T-cell (primary cell): ENCODE data around the gene DBH. TPM values are rescaled to one million over a fixed set of nuclear protein-coding genes. Genes with fewer than 3 reads are reported as not detected.
"Not testable (repeated sequence)": the region's sequence is repeated elsewhere in the genome, so short reads cannot be mapped to it uniquely, and the experiment has no call there.

ENCODE experiments used
- ATAC-seq, 4 experiments: fragments of 200-7000 bp in 3 of 4; fragments of 150-1000 bp in 1 of 4; cut with Tn5 transposase; replicated peaks in 1 of 4; 1 replicate in 3 of 4; 2 replicates in 1 of 4; pipeline ENCODE4 v1.10.0; 2021; ENCODE audit warnings: moderate library complexity in 3 of 4, mild to moderate bottlenecking in 2 of 4, moderate number of reproducible peaks in 1 of 4
- CTCF ChIA-PET, 2 donors: fragments of 300-600 bp; sonication (Branson Sonifier 250); formaldehyde crosslinking; loops; one replicate each; lab custom pipeline; 2022; ENCODE audit warnings: antibody characterized with exemption in 2 of 2; lab: Charles Lee
- POLR2A ChIA-PET, 2 donors: fragments of 300-600 bp; sonication (Branson Sonifier 250); formaldehyde crosslinking; loops; one replicate each; lab custom pipeline; 2022; ENCODE audit warnings: antibody characterized with exemption in 2 of 2; lab: Charles Lee
- DNase-seq, 35 experiments: peaks; one replicate each; pipeline versions ENCODE4 v3.0.0 to v3.0.0-alpha.2; 2013 to 2023
- H3K27ac ChIP-seq: one replicate; pipeline ENCODE4 v1.5.1; 2013; ENCODE audit warnings: low read length
- H3K27me3 ChIP-seq, 2 experiments: replicated peaks in 1 of 2; 1 replicate in 1 of 2; 2 replicates in 1 of 2; pipeline versions ENCODE4 v1.6.1 to v1.7.0; 2013; ENCODE audit warnings: low read length in 1 of 2, mixed read lengths in 1 of 2; ENCODE audit not compliant: control insufficient read depth in 2 of 2, insufficient read depth in 2 of 2; ENCODE audit errors: extremely low read depth in 1 of 2
- H3K36me3 ChIP-seq, 2 donors: 1 replicate in 1 of 2; 2 replicates in 1 of 2; pipeline versions ENCODE4 v1.6.1 to v1.7.0; 2013; ENCODE audit warnings: low read length in 1 of 2; ENCODE audit not compliant: control insufficient read depth in 2 of 2, insufficient read depth in 1 of 2; ENCODE audit errors: extremely low read depth in 1 of 2
- H3K4me1 ChIP-seq, 2 experiments: 1 replicate in 1 of 2; 2 replicates in 1 of 2; pipeline versions ENCODE4 v1.6.1 to v1.7.0; 2013; ENCODE audit warnings: low read length in 2 of 2, mixed read lengths in 1 of 2; ENCODE audit not compliant: insufficient read depth in 2 of 2, control insufficient read depth in 1 of 2; ENCODE audit errors: extremely low read depth in 1 of 2
- H3K4me3 ChIP-seq, 2 donors: 1 replicate in 1 of 2; 2 replicates in 1 of 2; pipeline versions ENCODE4 v1.5.1 to v1.7.0; 2013; ENCODE audit warnings: mild to moderate bottlenecking in 2 of 2, low read length in 1 of 2, moderate library complexity in 1 of 2; ENCODE audit not compliant: control insufficient read depth in 1 of 2; ENCODE audit errors: extremely low read depth in 1 of 2
- H3K9me3 ChIP-seq: 2 replicates; pipeline ENCODE4 v1.7.0; 2013
- H3K27ac Mint-ChIP-seq, 2 donors: one replicate each; pipeline ENCODE4 v1.8.0; 2020 to 2021; ENCODE audit warnings: mild to moderate bottlenecking in 2 of 2, mixed read lengths in 2 of 2
- H3K27me3 Mint-ChIP-seq, 2 donors: one replicate each; pipeline ENCODE4 v1.8.0; 2021 to 2022; ENCODE audit warnings: mixed read lengths in 2 of 2
- H3K36me3 Mint-ChIP-seq: one replicate; pipeline ENCODE4 v1.8.0; 2021; ENCODE audit warnings: mixed read lengths
- H3K4me1 Mint-ChIP-seq, 3 donors: one replicate each; pipeline ENCODE4 v1.8.0; 2020 to 2022; ENCODE audit warnings: mixed read lengths in 3 of 3, mild to moderate bottlenecking in 1 of 3
- H3K4me3 Mint-ChIP-seq, 3 donors: one replicate each; pipeline ENCODE4 v1.8.0; 2020 to 2022; ENCODE audit warnings: mild to moderate bottlenecking in 3 of 3, mixed read lengths in 3 of 3, moderate library complexity in 3 of 3
- H3K9me3 Mint-ChIP-seq, 3 donors: one replicate each; pipeline ENCODE4 v1.8.0; 2020 to 2022; ENCODE audit warnings: mixed read lengths in 3 of 3
- WGBS: methylation state at CpG from one replicate; pipeline ENCODE4 v1.1.5; 2013; ENCODE audit warnings: missing lambda C conversion rate; ENCODE audit not compliant: insufficient coverage; 5-methylcytosine and 5-hydroxymethylcytosine counted together
- total RNA-seq, 35 experiments: library from RNA in 6 of 35; stranded (reverse) in 6 of 35; fragments of 120-200 nt in 1 of 35; gene quantifications; one replicate each; pipeline versions ENCODE4 v1.2.1 to v1.2.4 and lab custom pipeline; 2013 to 2026

DBH gene
- total RNA-seq, 5 donors from 2014 or later (not counting 1 experiment from before 2014, with no cell fraction given): 0.26 to 0.82 (median 0.32) TPM

DNA sequence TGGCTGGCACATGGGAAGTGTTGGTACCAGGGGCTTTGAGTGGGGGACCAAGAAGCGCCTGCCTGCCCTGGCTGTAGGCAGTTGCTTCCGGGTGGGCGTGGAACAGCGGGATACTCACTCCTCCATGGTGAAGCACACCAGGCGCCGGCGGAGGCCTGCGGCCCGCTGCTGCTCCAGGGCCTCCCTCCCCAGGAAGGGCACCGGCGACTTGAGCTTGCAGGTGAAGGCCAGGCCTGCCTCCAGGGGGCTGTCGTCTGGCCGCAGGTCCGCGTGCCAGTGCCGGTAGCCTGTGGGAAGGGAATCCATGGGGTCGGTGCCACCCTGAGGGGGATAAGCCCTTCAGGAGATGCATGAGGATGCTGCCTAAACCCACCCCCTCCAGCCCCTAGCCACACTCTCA, 34.3 kb downstream of the DBH start:
- CTCF ChIA-PET: no interaction called here
- 92% methylated on average over 13 of the region's 17 CpGs for WGBS
- H3K4me1 ChIP-seq: peaks cover 0 to 36% of the 10 kb centered on the region in 2 experiments
- peaks cover 5 to 9% (median 7%) of the 10 kb centered on the region in 3 donors for H3K4me1 Mint-ChIP-seq
- peaks cover 3% of the 10 kb centered on the region for H3K36me3 Mint-ChIP-seq
- POLR2A ChIA-PET: no interaction called here
- no peak overlapping the region for H3K27ac ChIP-seq
- no peaks in the 10 kb centered on the region for H3K27me3 ChIP-seq
- H3K36me3 ChIP-seq: peaks cover 18 to 26% of the 10 kb centered on the region in 2 donors
- no peaks in the 10 kb centered on the region for H3K9me3 ChIP-seq
- no peak overlapping the region for H3K4me3 ChIP-seq
- H3K9me3 Mint-ChIP-seq: no peaks in the 10 kb centered on the region
- ATAC-seq (no peak), DNase-seq (no peak)
- no peak overlapping the region for H3K4me3 Mint-ChIP-seq
- no peaks in the 10 kb centered on the region for H3K27me3 Mint-ChIP-seq
- no peak overlapping the region for H3K27ac Mint-ChIP-seq

GRCh38 chr9:133671371-133671770, 35.2 kb downstream of the DBH start:
- no peak for ATAC-seq
- Mint-ChIP-seq H3K27ac (no peak overlapping the region), H3K4me1 (peaks cover 14 to 18% (median 16%) of the 10 kb centered on the region in 3 donors), H3K36me3 (peaks cover 3% of the 10 kb centered on the region), H3K9me3 (no peaks in the 10 kb centered on the region), H3K27me3 (no peaks in the 10 kb centered on the region), H3K4me3 (no peak overlapping the region)
- Histone ChIP-seq H3K9me3 (no peaks in the 10 kb centered on the region), H3K4me1 (peaks cover 5 to 45% of the 10 kb centered on the region in 2 experiments), H3K27me3 (no peaks in the 10 kb centered on the region), H3K36me3 (peaks cover 18 to 26% of the 10 kb centered on the region in 2 donors), H3K27ac (no peak overlapping the region), H3K4me3 (no peak overlapping the region)
- no peak for DNase-seq
- CTCF ChIA-PET: no interaction called here
- 85% methylated on average over 21 of the region's 21 CpGs for WGBS
- POLR2A ChIA-PET: no interaction called here

DNA sequence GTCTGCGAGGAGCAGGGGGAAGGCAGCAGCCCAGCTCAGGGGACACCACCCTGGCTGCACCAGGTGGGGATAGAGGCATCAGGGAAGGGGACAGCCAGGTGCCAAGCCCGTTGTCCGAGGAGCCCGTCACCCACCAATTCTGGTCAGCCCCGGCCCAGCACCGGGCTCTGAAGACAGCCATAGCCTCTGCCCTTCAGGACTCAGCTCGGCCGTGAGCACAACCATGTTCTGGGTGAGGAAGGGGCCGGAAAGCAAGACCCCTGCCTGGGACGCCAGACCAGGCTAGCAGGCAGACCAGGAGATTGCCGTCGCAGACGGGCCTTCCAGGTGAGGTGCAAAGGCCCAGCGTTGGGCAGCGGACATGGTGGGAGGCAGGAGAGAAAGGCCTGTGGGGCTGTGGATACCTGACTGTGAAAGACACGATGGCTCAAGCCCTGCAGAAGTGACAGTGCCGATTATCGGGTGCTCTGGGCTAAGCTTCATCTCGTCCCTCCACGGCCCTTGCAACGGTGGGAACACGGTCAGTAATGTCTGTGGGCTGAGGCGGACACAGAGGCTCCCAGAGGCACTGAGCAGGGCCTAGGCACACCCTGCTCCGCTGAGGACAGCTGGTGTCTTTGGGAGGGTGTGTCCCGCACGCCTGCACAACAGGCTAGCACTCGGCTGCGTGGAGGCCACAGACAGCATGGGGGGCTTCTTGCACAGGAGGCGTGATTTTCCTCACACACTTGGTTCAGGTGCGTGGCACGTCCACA, 36.5 kb downstream of the DBH start:
- ATAC-seq (no peak), DNase-seq (no peak)
- ChIA-PET POLR2A (no interaction called here), CTCF (no interaction called here)
- no peak overlapping the region for H3K4me3 Mint-ChIP-seq
- H3K27ac Mint-ChIP-seq: peak overlapping the region in 1 of 2 donors; percentile 19
- Histone ChIP-seq H3K36me3 (peaks cover 18 to 25% of the 10 kb centered on the region in 2 donors), H3K27me3 (no peaks in the 10 kb centered on the region), H3K9me3 (no peaks in the 10 kb centered on the region), H3K4me3 (no peak overlapping the region), H3K4me1 (peaks cover 12 to 58% of the 10 kb centered on the region in 2 experiments), H3K27ac (no peak overlapping the region)
- no peaks in the 10 kb centered on the region for H3K36me3 Mint-ChIP-seq
- no peaks in the 10 kb centered on the region for H3K9me3 Mint-ChIP-seq
- WGBS: 87% methylated on average over 27 of the region's 31 CpGs
- H3K27me3 Mint-ChIP-seq: no peaks in the 10 kb centered on the region
- H3K4me1 Mint-ChIP-seq: peaks cover 27 to 32% (median 29%) of the 10 kb centered on the region in 3 donors

- no peaks in the 10 kb centered on the region for H3K9me3 Mint-ChIP-seq
- WGBS: 94% methylated on average over 6 of the region's 9 CpGs
- H3K4me1 Mint-ChIP-seq: peaks cover 29 to 35% (median 33%) of the 10 kb centered on the region in 3 donors
- H3K4me3 Mint-ChIP-seq: no peak overlapping the region
- H3K9me3 ChIP-seq: no peaks in the 10 kb centered on the region
- peaks cover 18 to 20% of the 10 kb centered on the region in 2 donors for H3K36me3 ChIP-seq
- no peak overlapping the region for H3K27ac ChIP-seq
- ChIA-PET CTCF (no interaction called here), POLR2A (interaction anchor here in 1 of 2 donors (0.6 kb wide), 1 partner anchor 104 kb away, joined by 3 read pairs; no protein-coding TSS in a partner anchor)
- no peak for ATAC-seq
- peaks cover 18 to 64% of the 10 kb centered on the region in 2 experiments for H3K4me1 ChIP-seq
- H3K27me3 Mint-ChIP-seq: no peaks in the 10 kb centered on the region
- H3K27ac Mint-ChIP-seq: no peak overlapping the region
- no peak for DNase-seq
- H3K27me3 ChIP-seq: no peaks in the 10 kb centered on the region
- H3K36me3 Mint-ChIP-seq: no peaks in the 10 kb centered on the region
- no peak overlapping the region for H3K4me3 ChIP-seq
Observed at GRCh38 chr9:133673258-133673655, 37.1 kb downstream of the DBH start.

DNA sequence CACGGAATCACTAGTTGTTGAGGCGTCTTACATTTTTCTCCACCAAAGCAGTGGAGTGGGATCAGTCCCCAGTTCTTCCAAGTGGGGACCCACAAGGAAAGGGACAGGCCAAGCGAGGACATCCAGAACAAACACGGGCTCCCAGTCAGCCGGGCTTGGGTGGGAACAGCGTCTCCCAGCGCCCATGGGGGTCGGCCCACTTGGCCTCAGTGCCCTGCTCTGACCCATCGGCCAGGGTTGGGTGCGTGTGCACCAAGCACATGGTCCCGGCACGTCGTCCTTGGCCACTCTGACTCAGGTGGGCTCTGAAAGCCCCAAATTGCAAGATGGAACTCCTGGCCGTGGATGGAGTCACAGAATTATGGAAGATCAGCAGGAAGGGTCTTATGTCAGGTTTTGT, 37.9 kb downstream of the DBH start:
- H3K27ac Mint-ChIP-seq: peak overlapping the region; percentile 59 to 73
- POLR2A ChIA-PET: no interaction called here

GRCh38 chr9:133675796-133676195, 39.6 kb downstream of the DBH start:
- H3K27me3 ChIP-seq, DNase-seq, H3K36me3 Mint-ChIP-seq, H3K9me3 ChIP-seq, H3K27me3 Mint-ChIP-seq, ATAC-seq, POLR2A ChIA-PET, CTCF ChIA-PET, H3K4me3 ChIP-seq, H3K9me3 Mint-ChIP-seq: not testable (repeated sequence)
- WGBS: no CpG with 5 or more reads among the region's 3 CpGs
- Histone ChIP-seq H3K36me3 (peaks cover 10 to 20% of the 10 kb centered on the region in 2 donors), H3K27ac (peak overlapping the region; percentile 84), H3K4me1 (peaks cover 22 to 79% of the 10 kb centered on the region in 2 experiments)
- peak overlapping the region in 1 of 3 donors; percentile 51 for H3K4me3 Mint-ChIP-seq
- H3K27ac Mint-ChIP-seq: peak overlapping the region; percentile 99 to 100
- H3K4me1 Mint-ChIP-seq: peaks cover 39 to 48% (median 43%) of the 10 kb centered on the region in 3 donors

More for the DNA sequence above, 37.9 kb downstream of the DBH start:
- H3K9me3 Mint-ChIP-seq: no peaks in the 10 kb centered on the region
- Histone ChIP-seq H3K27ac (no peak overlapping the region), H3K4me3 (no peak overlapping the region), H3K4me1 (peaks cover 22 to 72% of the 10 kb centered on the region in 2 experiments), H3K27me3 (no peaks in the 10 kb centered on the region), H3K9me3 (no peaks in the 10 kb centered on the region), H3K36me3 (peaks cover 18 to 26% of the 10 kb centered on the region in 2 donors)
- peaks cover 37 to 43% (median 42%) of the 10 kb centered on the region in 3 donors for H3K4me1 Mint-ChIP-seq
- CTCF ChIA-PET: no interaction called here
- H3K36me3 Mint-ChIP-seq: no peaks in the 10 kb centered on the region
- DNase-seq (no peak), ATAC-seq (no peak)
- 95% methylated on average over 11 of the region's 14 CpGs for WGBS
- no peak overlapping the region for H3K4me3 Mint-ChIP-seq
- H3K27me3 Mint-ChIP-seq: no peaks in the 10 kb centered on the region
